Stimulated activated CD4-positive, alpha-beta T cell treated with anti-CD3 and anti-CD28 coated beads, Interleukin-1b, Interleukin-23, amount 100 ng/mL, for 24 hours (primary cell): ENCODE measurements around the gene LRRC45.
A peak's percentile ranks its signal among the peaks of the same experiment; 100 is the strongest.

Experiments used
- DNase-seq, 4 experiments: peaks; one replicate each; pipeline ENCODE4 v3.0.0-alpha.2; 2020; ENCODE audit warnings: low read depth in 4 of 4, low spot score in 1 of 4

Gene LRRC45

GRCh38 chr17:82060614-82061013, 37.5 kb downstream of the LRRC45 start:
- DNase-seq, result no peak

GRCh38 chr17:82061047-82061925, 38.2 kb downstream of the LRRC45 start:
- DNase-seq, result no peak

GRCh38 chr17:82062076-82062983, 39.2 kb downstream of the LRRC45 start:
- no peak for DNase-seq

- no peak for DNase-seq
Observed at GRCh38 chr17:82062984-82063368, 39.9 kb downstream of the LRRC45 start.

- no peak for DNase-seq
Observed at GRCh38 chr17:82063424-82064415, 40.6 kb downstream of the LRRC45 start.

DNA sequence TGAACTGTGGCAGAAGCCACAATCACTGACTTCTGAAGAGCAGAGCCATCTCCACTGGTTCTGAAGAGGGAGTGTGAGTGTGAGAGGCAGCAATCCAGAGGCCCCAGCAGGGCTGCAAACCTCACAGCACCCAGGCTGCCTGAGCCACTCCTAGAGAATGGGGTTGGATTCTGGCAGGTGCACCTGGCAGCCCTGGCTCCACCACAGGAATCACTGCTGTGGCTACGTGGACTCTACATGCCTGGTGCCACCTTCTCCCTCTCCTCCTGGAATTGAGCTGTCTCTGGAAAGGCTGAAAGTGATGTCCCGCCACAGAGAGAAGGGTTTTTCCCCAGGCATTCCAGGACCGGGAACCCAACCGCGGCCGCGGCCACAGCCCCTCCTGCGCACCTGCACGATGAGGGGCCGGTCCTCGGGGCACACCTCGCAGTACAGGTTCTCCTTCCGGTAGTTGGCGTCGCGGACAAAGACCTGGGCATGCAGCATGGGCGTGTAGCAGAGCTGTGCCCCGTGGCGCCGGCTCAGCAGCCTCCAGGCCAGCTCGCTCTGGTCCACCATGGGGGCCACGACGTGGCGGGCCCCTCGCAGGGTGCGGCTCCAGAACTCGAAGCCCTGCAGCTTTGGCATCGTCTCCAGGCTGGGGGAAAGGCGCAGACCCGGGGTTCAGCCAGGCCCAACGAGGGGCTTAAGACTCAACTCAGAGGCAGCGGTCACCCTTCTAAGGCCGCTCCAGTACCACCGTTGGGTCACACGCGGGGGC, 41.5 kb downstream of the LRRC45 start:
- no peak for DNase-seq

GRCh38 chr17:82065193-82065637, 42.1 kb downstream of the LRRC45 start:
- DNase-seq, result no peak

- peak; percentile 50 to 58 (median 54) for DNase-seq
Observed at GRCh38 chr17:82065638-82066303, 42.7 kb downstream of the LRRC45 start, which contains the start of gene DUS1L. Gene DUS1L (minus strand): TSS chr17:82065804. CDS start chr17:82065059, 745 bp downstream.

DNA sequence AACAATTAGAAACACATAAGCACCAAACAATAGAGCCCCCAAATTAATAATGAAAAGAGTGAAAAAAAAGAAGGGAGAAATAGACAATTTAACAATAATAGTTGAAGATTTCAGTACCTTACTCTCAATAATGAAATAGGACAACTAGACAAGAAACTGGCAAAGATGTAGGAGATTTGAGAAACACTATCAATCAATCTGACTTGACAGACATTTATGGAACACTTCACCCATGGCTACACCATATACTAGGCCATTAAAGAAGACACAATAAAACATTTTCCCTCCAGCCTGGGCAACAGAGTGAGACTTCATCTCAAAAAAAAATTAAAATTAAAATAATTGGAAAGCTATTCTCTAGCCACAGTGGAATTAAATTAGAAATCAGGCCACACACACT, 47.5 kb downstream of the LRRC45 start:
- no peak for DNase-seq

GRCh38 chr17:82072827-82073226, 49.7 kb downstream of the LRRC45 start:
- DNase-seq, result no peak

- DNase-seq, result no peak
Observed at GRCh38 chr17:82073446-82073845, 50.3 kb downstream of the LRRC45 start.

GRCh38 chr17:82076018-82076784, 53.1 kb downstream of the LRRC45 start:
- DNase-seq, result no peak

DNA sequence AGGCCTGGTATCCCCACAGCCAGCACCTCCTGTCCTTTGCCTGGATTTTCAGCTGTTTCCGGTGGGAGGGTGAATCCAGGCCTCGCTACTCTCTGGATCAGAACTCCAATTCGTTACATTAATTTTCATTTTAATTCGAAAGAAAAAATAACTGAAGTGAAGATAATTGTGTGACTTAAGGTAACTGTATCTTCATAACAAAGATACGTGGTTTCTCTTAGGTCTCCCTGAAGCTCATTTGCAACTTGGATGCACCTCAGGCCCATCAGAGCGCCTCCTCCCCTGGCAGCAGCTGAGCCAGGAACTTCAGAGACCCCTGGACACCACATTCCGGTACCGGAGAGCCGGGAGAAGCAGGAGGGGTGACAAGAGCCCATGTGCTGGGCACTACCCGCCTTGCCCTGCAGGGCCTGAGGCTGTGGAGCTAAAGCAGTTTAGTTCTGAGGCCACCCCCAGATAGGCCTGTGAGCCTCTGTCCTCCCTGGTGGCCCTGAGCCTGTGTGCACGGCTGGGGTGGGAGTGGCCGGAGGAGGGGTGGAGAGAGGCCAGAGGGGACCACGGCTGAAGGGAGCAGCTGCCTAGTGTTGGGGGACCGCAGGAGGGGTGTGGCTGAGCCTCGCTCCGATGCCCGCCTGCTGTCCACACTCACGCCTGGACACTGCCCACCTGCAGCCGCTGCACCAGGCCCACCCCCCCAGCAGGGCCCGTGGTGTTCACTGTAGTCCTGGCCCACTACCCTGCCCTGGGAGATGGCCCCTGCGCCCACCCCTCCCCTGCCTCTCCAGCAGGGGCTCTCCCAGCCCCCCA, 53.9 kb downstream of the LRRC45 start:
- no peak for DNase-seq

DNA sequence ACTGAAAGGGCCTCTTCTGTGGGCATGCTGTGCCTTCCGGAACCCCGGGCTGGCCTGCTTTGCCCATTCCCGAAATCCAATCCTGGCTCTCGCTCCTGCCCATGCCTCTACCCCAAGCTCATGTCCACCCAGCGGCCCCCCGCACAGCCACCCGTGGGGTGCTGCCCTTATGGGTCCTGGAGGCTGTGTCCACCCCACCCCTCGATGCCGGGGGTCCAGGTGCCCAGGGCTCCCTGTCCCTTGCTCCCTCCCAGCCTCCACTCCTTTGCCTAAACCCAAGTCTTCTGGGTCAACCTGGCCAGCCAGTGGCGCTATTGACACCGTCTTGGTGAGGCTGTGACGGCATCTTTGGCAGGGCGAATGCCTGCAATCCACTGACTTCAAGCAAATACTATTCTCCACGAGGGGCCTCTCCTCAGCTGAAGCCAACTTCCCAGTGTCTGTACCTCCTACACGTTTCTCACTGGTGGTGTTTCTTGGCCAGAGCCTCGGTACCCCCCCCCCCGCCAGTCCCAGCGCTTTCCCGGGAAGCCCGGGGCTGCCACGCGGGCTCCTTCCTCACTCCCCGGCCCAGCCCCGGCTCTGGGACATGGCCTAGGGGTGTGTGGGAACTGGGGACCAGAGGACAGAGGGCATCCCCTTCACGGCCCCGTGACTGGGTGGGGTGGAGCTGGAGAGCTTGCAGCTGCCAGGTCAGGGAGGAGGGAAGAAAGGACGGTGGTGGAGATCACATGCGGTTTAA, 54.7 kb downstream of the LRRC45 start:
- no peak for DNase-seq

DNA sequence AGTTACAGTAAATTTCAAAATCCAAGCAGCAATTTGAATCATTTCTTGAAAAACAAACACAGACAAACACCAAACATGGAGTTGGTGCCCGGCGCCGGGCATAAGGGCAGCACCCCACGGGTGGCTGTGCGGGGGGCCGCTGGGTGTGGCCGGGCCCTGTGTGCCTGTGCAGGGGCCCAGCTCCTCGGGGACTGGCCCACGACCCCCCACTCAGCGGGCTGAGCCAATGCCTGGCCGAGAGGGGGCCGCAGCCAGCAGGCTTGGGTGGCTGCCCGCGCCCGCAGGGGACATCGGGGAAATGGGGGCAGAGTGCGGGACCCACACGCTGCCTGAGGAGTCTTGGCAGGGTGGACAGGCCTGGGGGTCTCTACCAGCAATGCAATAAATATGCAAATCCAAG, 55.3 kb downstream of the LRRC45 start:
- no peak for DNase-seq

DNA sequence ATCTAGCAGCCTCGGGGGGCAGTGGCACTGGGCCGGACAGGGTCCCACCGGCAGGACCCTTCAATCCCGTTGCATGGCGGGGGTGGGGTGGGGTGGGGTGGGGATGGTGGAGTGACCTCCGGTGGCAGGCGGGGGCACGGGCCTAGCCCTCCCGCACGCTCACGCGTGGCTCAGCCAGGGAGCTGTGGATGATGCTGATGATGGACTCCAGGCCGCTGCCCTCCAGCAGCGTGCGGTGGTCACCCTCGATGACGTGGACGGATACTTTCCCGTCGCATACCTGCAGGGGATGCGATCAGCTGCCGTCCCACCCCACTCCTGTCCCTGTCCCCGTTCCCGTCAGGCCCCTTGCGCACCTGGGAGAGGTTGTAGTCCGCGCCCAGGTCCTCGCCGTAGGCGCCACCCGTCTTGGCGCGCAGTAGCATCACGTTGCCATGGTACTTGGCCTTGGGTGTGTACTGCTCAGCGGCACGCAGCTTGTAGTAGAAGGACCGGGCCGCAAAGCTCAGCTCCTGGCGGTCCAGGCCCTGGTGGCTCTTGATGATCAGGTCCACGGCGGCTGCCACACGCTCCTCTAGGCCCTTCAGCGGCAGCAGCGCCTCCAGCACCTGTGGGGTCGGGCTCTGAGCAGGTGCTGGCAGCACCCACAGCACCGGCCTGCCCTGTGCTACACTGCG, 56.0 kb downstream of the LRRC45 start:
- no peak for DNase-seq
